Testis (tissue), 3 donors: Measurements from ENCODE around the gene MCC. TPM values are rescaled to one million over a fixed set of nuclear protein-coding genes. Genes with fewer than 3 reads are reported as not detected.

Experiments used
- DNase-seq: peaks from one replicate; pipeline ENCODE4 v3.0.0-alpha.2; 2019
- H3K27ac ChIP-seq, 2 donors: fragments of 200-600 bp; sonication (generic); one replicate each; pipeline ENCODE4 v1.5.1; 2019
- H3K27me3 ChIP-seq: fragments of 200-600 bp; sonication (generic); one replicate; pipeline ENCODE4 v1.5.1; 2019
- H3K36me3 ChIP-seq: fragments of 200-600 bp; sonication (generic); one replicate; pipeline ENCODE4 v1.5.1; 2017; ENCODE audit warnings: low read depth; ENCODE audit errors: missing control alignments
- H3K4me1 ChIP-seq: fragments of 200-600 bp; sonication (generic); one replicate; pipeline ENCODE4 v1.5.1; 2019
- H3K4me3 ChIP-seq, 2 donors: fragments of 200-600 bp; sonication (generic); one replicate each; pipeline ENCODE4 v1.5.1; 2017 to 2019
- H3K9me3 ChIP-seq: fragments of 200-600 bp; sonication (generic); one replicate; pipeline ENCODE4 v1.5.1; 2017
- POLR2A ChIP-seq: fragments of 450-650 bp; IDR thresholded peaks from one replicate; pipeline ENCODE4 v1.6.1; 2017; ENCODE audit warnings: antibody characterized with exemption, mild to moderate bottlenecking, moderate library complexity
- WGBS, 2 donors: methylation state at CpG; one replicate each; pipeline ENCODE4 v1.1.5; 2018; 5-methylcytosine and 5-hydroxymethylcytosine counted together
- intact Hi-C: fragments of 100-400 bp; cut with DNase I; formaldehyde crosslinking; loops from one replicate; pipeline ENCODE4 v1.15.1; 2023; ENCODE audit warnings: low total_unique reads
- polyA plus RNA-seq: library from polyadenylated mRNA; stranded (reverse); fragments of 350-450 nt; fragmentation: Illumina TruSeq; extraction: RNeasy Lipid Tissue Mini Kit (QIAGEN cat#74804); gene quantifications from one replicate; pipeline ENCODE4 v1.2.3, GENCODE V29; 2014; ENCODE audit warnings: low read depth, low replicate concordance; ENCODE audit not compliant: insufficient read depth
- total RNA-seq, 2 donors: library from RNA; depleted of rRNA; stranded (reverse); fragments of >200 nt; gene quantifications; one replicate each; pipeline ENCODE4 v1.2.3, GENCODE V29; 2016
- TF ChIP-seq, protein P1 (sequence below), 3 experiments: fragments of 450-650 bp in 2 of 3; fragments of 200-600 bp in 1 of 3; sonication (generic) in 1 of 3; IDR thresholded peaks; one replicate each; pipeline ENCODE4 v1.5.1; 2016 to 2019; ENCODE audit warnings: antibody characterized with exemption in 3 of 3, mild to moderate bottlenecking in 2 of 3, moderate library complexity in 1 of 3

MCC gene
- total and polyA plus RNA-seq, 3 donors from 2014 or later, result 7.1 to 23.7 (median 21.4) TPM

DNA sequence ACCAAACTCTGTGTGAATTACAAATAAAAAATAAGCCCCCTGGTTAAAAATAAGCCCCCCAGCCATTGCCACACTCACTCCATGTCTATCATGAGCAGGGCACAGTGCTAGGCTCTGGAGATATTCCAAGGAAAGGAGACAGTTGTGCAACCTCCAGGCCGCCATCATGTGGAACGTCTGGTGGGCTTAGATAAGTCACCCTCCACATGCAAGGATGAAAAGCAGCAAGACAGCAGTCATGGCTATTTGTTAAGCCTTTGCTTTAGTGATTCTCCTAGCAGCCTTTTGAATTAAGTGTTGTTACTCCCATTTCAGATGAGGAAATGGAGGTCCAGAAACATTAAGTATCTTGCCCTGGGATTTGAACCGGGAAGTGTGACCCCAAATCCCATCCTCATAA, 416.9 kb downstream of the MCC start:
- no peak for DNase-seq
- H3K36me3 ChIP-seq, result no peaks in the 10 kb centered on the region
- TF ChIP-seq POLR2A, result no peak
- TF ChIP-seq, protein P1, sequence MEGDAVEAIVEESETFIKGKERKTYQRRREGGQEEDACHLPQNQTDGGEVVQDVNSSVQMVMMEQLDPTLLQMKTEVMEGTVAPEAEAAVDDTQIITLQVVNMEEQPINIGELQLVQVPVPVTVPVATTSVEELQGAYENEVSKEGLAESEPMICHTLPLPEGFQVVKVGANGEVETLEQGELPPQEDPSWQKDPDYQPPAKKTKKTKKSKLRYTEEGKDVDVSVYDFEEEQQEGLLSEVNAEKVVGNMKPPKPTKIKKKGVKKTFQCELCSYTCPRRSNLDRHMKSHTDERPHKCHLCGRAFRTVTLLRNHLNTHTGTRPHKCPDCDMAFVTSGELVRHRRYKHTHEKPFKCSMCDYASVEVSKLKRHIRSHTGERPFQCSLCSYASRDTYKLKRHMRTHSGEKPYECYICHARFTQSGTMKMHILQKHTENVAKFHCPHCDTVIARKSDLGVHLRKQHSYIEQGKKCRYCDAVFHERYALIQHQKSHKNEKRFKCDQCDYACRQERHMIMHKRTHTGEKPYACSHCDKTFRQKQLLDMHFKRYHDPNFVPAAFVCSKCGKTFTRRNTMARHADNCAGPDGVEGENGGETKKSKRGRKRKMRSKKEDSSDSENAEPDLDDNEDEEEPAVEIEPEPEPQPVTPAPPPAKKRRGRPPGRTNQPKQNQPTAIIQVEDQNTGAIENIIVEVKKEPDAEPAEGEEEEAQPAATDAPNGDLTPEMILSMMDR (IDR thresholded peaks at IDR 0.05), result no peak
- H3K27ac ChIP-seq, result no peak overlapping the region
- H3K9me3 ChIP-seq, result no peaks in the 10 kb centered on the region
- intact Hi-C loops, result no loop called here
- no peaks in the 10 kb centered on the region for H3K27me3 ChIP-seq
- 100% methylated on average over 3 of the region's 3 CpGs for WGBS, 2 donors
- H3K4me3 ChIP-seq, result no peak overlapping the region
- no peaks in the 10 kb centered on the region for H3K4me1 ChIP-seq

DNA sequence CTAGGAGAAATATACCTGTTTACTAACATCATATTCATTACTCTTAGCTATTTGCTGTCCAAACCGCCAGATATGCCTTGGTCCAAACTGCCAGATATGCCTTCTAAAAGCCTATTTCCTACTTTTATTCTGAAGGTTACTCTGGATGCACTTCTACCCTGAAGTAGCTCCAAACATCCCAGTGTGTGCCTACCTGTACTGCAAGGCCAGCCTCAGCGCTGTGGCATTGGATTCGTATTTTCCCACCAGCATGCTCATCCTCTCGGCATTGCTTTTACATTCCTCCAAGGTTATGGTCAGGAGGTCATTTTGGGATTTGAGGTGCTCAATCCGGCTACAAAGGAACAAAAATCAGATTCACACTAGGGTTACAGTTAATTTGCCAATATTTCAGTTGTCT, 417.4 kb downstream of the MCC start:
- H3K4me3 ChIP-seq, result no peak overlapping the region
- no peaks in the 10 kb centered on the region for H3K36me3 ChIP-seq
- H3K9me3 ChIP-seq, result no peaks in the 10 kb centered on the region
- H3K27me3 ChIP-seq, result no peaks in the 10 kb centered on the region
- no peak overlapping the region for H3K27ac ChIP-seq
- intact Hi-C loops, result no loop called here
- WGBS, 2 donors, result 75 to 86% methylated on average over 5 of the region's 5 CpGs
- DNase-seq, result no peak
- TF ChIP-seq, protein P1 (IDR thresholded peaks at IDR 0.05), result no peak
- TF ChIP-seq POLR2A, result no peak
- no peaks in the 10 kb centered on the region for H3K4me1 ChIP-seq

DNA sequence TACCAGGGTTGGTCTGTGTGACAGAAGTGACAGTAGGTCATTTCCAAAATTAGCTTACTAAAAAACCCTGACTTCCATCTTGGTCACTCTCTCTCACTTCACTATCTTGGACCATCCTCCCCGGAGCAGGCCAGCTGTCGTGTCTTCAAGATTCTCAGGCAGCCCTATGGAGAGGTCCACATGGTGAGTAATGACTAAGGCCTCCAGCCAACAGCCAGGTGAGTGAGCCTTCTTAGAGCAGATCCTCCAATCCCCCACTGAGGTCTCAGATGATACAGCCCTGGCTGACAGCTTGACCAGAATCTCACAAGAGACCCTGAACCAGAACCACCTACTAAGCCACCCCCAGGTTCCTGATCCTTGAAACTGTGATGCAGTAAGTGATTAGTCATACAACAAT, 419.7 kb downstream of the MCC start:
- H3K4me3 ChIP-seq, result no peak overlapping the region
- TF ChIP-seq, protein P1 (IDR thresholded peaks at IDR 0.05), result no peak
- no peak for TF ChIP-seq POLR2A
- DNase-seq, result no peak
- H3K27me3 ChIP-seq, result no peaks in the 10 kb centered on the region
- H3K4me1 ChIP-seq, result no peaks in the 10 kb centered on the region
- H3K36me3 ChIP-seq, result no peaks in the 10 kb centered on the region
- intact Hi-C loops, result no loop called here
- H3K9me3 ChIP-seq, result no peaks in the 10 kb centered on the region
- H3K27ac ChIP-seq, result no peak overlapping the region
- WGBS, 2 donors, result 92 to 96% methylated on average over 2 of the region's 2 CpGs

DNA sequence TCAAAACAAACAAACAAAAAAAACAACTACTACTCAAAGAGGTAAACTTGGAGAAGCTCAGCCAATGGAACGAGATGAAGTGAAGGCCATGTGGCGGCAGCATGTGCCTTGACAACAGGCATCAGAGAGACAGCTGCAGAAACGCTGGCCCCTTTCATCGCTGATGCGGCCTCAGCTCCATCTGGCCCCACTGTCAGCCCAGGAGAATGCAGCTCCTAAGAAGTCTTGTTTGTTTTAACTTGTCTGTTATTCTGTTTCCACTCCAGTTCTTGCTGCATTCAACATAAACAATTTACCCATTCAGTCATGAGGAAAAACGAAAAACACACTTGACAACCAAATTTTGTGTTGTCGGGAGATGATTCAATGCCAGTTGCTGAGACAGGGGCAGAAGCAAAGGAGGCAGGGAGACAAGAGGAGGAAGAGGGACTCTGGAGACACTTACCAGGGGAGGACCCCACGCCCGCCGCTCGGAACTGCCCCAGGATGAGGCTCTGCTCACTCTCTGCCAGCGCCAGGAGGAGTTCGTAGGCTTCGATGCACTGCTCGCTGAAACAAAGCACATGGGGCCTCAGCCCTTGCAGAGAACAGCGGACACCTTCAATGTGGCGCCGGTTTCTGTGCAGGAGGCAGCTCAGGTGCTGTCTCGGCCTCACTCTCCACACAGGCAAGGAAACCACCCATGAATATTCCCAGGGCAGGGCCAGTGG, 420.5 kb downstream of the MCC start:
- Histone ChIP-seq H3K4me1 (no peaks in the 10 kb centered on the region), H3K9me3 (no peaks in the 10 kb centered on the region), H3K27ac (no peak overlapping the region), H3K36me3 (no peaks in the 10 kb centered on the region), H3K27me3 (no peaks in the 10 kb centered on the region), H3K4me3 (no peak overlapping the region)
- WGBS, 2 donors, result 91 to 93% methylated on average over 19 of the region's 19 CpGs
- DNase-seq, result no peak
- TF ChIP-seq, protein P1 (IDR thresholded peaks at IDR 0.05), result no peak
- TF ChIP-seq POLR2A, result no peak
- intact Hi-C loops, result no loop called here

DNA sequence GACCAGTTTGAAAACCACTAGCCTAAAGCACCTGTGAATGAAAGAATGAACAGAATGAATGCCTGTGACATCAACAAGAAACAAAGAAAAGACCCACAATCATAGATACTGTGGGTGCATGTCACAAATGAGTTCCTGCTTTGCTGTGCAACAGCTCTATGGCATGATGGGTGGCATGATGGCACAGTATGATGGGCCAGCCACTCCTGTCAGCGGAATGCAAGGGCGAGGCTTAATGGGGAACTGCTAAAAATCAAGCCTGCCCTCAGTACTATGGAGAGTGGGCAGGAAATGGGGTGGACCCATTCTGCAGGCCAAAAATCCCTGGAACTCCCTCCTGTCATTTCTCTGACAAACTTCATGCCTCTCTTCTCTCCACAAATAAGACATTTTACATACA, 422.6 kb downstream of the MCC start:
- DNase-seq, result no peak
- Histone ChIP-seq H3K4me3 (no peak overlapping the region), H3K36me3 (no peaks in the 10 kb centered on the region), H3K27ac (no peak overlapping the region), H3K27me3 (no peaks in the 10 kb centered on the region), H3K9me3 (no peaks in the 10 kb centered on the region), H3K4me1 (no peaks in the 10 kb centered on the region)
- intact Hi-C loops, result no loop called here
- 93 to 95% methylated on average over 2 of the region's 2 CpGs for WGBS, 2 donors
- TF ChIP-seq, protein P1 (IDR thresholded peaks at IDR 0.05), result no peak
- TF ChIP-seq POLR2A, result no peak
